ENCODE data around the gene ROR1. TPM values are rescaled to one million over a fixed set of nuclear protein-coding genes. Genes with fewer than 3 reads are reported as not detected.
A peak's percentile ranks its signal among the peaks of the same experiment; 100 is the strongest.

ROR1 gene
- total RNA-seq, 8 experiments from 2014 or later = 1.2 to 15.7 (median 2.7) TPM

DNA sequence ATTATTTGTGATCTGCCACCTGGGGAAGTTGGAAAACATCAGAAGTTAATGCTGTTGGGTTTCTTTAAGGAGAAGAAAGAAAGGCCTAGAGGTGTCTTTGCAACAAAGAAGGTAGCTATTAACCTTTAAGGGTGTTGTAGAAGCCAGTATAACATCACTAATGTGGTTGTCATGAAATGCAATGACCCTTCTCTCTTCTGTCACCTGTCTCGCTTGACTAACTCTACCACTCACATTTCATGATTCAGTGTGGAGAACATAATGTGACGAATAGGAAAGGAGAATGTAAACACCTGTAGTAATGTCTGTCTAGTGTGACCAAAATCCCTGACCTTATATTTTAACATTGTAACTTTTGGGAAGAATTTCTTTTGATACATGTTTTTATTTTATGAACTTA lies 217.9 kb downstream of the ROR1 start:
- in situ Hi-C loops (cut with MboI; ENCODE audit: low pct_unique_long_range_greater_than_20kb in 2 of 9, low sequenced_read_pairs in 9 of 9, unreplicated experiment in 9 of 9) = no loop called here
- no peak for ATAC-seq (replicated peaks in 6 of 8)
- no peak overlapping the region for H3K4me3 ChIP-seq
- peaks cover 0 to 7% of the 10 kb centered on the region in 2 donors for H3K4me1 ChIP-seq (replicated peaks in 1 of 2)
- H3K27ac ChIP-seq = no peak overlapping the region
- WGBS, 10 experiments = 0 to 100% (median 50%) methylated on average over 1 to 2 of the region's 2 CpGs; no CpG with 5 or more reads in 1 of the 10 experiments

DNA sequence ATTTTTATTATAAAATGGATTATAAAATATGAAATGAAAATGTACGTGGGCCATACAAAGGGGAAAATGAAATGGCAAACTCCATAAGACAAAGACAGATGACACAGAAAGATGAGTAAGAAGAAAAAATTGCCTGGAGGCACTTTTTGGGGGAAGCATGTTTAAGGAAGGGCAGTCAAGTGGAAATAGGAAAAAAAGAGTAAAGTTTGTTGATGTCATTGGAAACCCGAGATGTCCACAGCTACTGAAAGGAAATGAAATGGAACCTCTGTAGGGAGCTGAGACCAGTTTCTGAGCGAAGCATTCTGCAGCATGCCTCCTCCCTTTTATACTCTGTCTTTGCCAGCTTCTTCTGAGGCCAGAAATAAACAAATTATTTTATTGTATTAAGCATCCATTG lies 226.2 kb downstream of the ROR1 start:
- peak in 2 of 8 experiments; percentile 55 to 89 for ATAC-seq (replicated peaks in 6 of 8)
- in situ Hi-C loops (cut with MboI; ENCODE audit: low pct_unique_long_range_greater_than_20kb in 2 of 9, low sequenced_read_pairs in 9 of 9, unreplicated experiment in 9 of 9) = no loop called here
- WGBS, 10 experiments = 31 to 100% (median 74%) methylated on average over 3 of the region's 3 CpGs
- H3K27ac ChIP-seq = no peak overlapping the region
- no peaks in the 10 kb centered on the region for H3K4me1 ChIP-seq (replicated peaks in 1 of 2)
- no peak overlapping the region for H3K4me3 ChIP-seq

DNA sequence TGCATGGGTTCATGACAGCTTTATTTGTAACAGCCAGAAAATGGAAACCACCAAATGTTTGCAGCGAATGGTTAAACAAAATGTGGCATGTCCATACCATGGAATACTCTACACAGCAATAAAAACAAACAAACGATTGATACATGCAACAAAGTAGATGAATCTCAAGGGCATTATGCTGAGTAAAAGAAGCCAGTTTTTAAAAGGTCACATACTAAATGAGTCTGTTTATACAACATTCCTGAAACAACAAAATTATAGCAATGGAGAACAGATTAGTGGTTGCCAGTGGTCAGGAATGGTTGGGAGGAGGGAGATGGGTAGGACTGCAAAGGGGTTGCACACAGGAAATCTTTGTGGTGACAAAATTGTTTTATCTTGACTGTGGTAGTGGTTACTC lies 227.2 kb downstream of the ROR1 start:
- H3K27ac ChIP-seq = no peak overlapping the region
- H3K4me1 ChIP-seq (replicated peaks in 1 of 2) = no peaks in the 10 kb centered on the region
- no peak for ATAC-seq (replicated peaks in 6 of 8)
- in situ Hi-C loops (cut with MboI; ENCODE audit: low pct_unique_long_range_greater_than_20kb in 2 of 9, low sequenced_read_pairs in 9 of 9, unreplicated experiment in 9 of 9) = no loop called here
- 0 to 100% (median 91%) methylated on average over 1 to 2 of the region's 2 CpGs for WGBS, 10 experiments
- no peak overlapping the region for H3K4me3 ChIP-seq

DNA sequence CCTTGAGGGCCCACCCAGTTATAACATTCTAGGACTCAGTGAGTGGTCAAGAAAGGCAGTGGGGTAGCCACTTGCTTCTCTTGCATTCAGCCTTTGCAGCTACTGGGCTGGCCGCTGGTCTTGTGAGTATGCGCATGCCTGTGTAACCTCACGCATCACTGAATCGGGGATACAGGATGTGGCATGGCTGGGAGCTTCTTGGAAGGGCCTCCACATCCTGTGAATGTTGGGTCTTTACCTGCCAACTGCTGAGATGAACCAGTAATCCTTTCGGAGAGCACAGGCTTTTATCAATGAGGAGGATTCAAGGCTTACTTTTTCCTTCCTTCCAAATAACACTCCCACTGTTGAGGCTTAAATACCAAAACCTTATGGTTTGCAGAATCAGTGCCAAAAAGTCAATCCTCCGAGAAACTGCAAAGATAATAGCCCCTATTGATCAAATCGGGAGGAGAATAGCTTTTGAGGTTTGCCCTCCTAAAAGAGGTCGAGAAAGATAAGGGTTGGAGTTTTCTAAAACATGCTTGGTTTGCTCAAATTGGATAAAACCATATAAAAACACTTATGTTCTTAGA lies 230.7 kb downstream of the ROR1 start:
- no peak overlapping the region for H3K4me3 ChIP-seq
- ATAC-seq (replicated peaks in 6 of 8) = peak in 2 of 8 experiments; percentile 56 to 85
- no peak overlapping the region for H3K27ac ChIP-seq
- in situ Hi-C loops (cut with MboI; ENCODE audit: low pct_unique_long_range_greater_than_20kb in 2 of 9, low sequenced_read_pairs in 9 of 9, unreplicated experiment in 9 of 9) = no loop called here
- WGBS, 10 experiments = 47 to 85% (median 64%) methylated on average over 2 to 8 of the region's 8 CpGs
- peaks cover 0 to 5% of the 10 kb centered on the region in 2 donors for H3K4me1 ChIP-seq (replicated peaks in 1 of 2)

DNA sequence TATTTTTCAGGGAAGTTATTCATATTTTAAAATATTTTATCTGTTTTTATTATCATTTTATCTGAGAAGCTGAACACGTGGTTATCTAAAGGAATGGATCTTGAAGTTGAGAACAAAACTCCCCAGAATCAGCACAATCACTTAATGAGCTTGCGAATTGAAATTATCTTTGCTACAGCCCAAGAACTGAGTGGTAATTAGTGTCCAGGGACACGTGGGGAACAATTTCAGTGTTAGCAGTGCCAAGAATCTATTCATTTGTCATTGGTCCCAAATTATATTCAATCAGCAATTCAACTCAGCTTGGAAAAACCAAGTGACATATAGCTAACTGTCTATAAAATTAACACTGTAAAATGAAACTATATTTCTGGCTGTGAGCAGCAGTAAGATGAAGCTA lies 232.0 kb downstream of the ROR1 start:
- Histone ChIP-seq H3K27ac (no peak overlapping the region), H3K4me1 (replicated peaks in 1 of 2) (peaks cover 0 to 10% of the 10 kb centered on the region in 2 donors), H3K4me3 (no peak overlapping the region)
- in situ Hi-C loops (cut with MboI; ENCODE audit: low pct_unique_long_range_greater_than_20kb in 2 of 9, low sequenced_read_pairs in 9 of 9, unreplicated experiment in 9 of 9) = no loop called here
- no peak for ATAC-seq (replicated peaks in 6 of 8)
- WGBS, 10 experiments = 33 to 100% (median 75%) methylated on average over 1 to 3 of the region's 3 CpGs

DNA sequence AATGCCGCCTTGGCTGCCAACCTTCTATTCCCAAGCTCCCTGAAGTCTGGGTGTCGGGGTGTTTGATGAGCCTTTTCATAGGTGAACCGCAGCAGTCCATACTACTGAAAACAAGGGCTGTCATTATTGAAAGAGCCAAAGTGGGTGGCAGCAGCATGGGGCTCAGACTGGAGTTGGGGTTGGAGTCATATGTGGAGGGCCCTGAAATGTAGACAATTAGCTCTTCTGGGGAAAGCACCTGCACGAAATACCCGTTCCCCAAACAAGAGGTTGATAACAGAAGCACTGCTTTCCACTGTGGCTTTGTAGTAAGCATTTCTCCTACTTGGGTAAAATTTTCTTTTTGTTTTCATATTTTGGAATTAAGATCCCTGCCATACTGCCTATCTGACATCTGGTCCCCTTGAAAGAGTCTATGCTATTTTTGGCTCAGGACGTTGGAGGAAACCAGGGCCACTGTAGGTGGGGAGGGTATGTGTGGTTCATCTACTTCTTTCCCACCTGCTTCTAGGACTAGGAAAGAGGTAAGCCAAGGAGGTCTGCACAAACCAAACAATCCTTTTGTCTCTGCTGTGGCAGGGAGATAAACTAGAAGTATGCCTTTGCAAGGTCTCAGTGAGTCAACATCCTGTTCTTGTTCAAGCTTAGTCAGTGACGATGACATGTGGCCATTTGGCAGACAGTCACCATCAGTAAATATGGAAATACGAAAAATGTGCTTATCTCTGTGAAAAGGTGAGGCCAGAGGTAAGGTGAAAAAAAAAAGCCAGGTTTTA lies 232.6 kb downstream of the ROR1 start:
- Histone ChIP-seq H3K4me1 (replicated peaks in 1 of 2) (peaks cover 0 to 10% of the 10 kb centered on the region in 2 donors), H3K4me3 (no peak overlapping the region), H3K27ac (no peak overlapping the region)
- ATAC-seq (replicated peaks in 6 of 8) = peak in 4 of 8 experiments; percentile 19 to 84 (median 58)
- in situ Hi-C loops (cut with MboI; ENCODE audit: low pct_unique_long_range_greater_than_20kb in 2 of 9, low sequenced_read_pairs in 9 of 9, unreplicated experiment in 9 of 9) = no loop called here
- 29 to 100% (median 71%) methylated on average over 1 to 8 of the region's 8 CpGs for WGBS, 10 experiments

DNA sequence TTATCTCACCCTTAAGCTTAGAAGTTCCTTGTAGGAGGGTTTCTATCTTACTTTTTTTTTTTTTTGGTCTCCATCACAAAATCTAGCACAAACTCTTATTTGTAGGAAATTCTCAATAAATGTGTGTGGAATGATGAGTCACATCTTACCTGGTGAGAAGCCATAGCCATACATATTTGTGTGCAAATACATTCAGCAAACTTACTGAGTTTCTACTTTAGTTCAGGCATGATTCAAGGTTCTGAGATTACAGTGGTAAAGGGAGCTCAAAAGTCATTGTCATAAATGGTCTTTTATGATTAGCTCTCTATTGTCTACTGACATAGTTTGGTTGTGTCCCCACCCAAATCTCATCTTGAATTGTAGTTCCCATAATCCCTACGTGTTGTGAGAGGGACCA lies 236.5 kb downstream of the ROR1 start:
- 40 to 100% (median 84%) methylated on average over 1 of the region's 1 CpG; no CpG with 5 or more reads in 4 of the 10 experiments for WGBS, 10 experiments
- H3K27ac ChIP-seq = no peak overlapping the region
- ATAC-seq (replicated peaks in 6 of 8) = no peak
- no peak overlapping the region for H3K4me3 ChIP-seq
- H3K4me1 ChIP-seq (replicated peaks in 1 of 2) = peaks cover 0 to 10% of the 10 kb centered on the region in 2 donors
- in situ Hi-C loops (cut with MboI; ENCODE audit: low pct_unique_long_range_greater_than_20kb in 2 of 9, low sequenced_read_pairs in 9 of 9, unreplicated experiment in 9 of 9) = no loop called here

DNA sequence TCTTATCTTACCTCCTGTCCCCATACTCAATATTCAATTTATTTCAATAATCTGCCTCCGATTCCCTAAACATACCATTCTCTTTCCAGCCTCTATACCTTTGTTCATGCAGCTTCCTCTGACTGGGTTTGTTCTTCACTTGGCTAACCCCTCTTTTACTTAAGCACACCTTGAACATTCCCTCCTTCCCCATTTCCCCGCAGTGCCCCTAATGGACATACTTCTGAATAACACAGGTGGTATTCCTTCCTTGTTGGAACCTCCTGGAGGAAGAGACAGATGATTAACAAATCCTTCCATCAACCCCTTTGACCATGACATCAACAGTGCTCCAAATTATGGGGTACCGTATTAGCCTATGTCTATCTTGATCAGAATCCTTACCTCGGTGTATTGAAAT lies 239.6 kb downstream of the ROR1 start:
- H3K4me1 ChIP-seq (replicated peaks in 1 of 2) = peaks cover 0 to 10% of the 10 kb centered on the region in 2 donors
- no peak overlapping the region for H3K27ac ChIP-seq
- WGBS, 10 experiments = 0 to 100% (median 68%) methylated on average over 1 to 4 of the region's 4 CpGs; no CpG with 5 or more reads in 1 of the 10 experiments
- no peak for ATAC-seq (replicated peaks in 6 of 8)
- in situ Hi-C loops (cut with MboI; ENCODE audit: low pct_unique_long_range_greater_than_20kb in 2 of 9, low sequenced_read_pairs in 9 of 9, unreplicated experiment in 9 of 9) = no loop called here
- H3K4me3 ChIP-seq = no peak overlapping the region

DNA sequence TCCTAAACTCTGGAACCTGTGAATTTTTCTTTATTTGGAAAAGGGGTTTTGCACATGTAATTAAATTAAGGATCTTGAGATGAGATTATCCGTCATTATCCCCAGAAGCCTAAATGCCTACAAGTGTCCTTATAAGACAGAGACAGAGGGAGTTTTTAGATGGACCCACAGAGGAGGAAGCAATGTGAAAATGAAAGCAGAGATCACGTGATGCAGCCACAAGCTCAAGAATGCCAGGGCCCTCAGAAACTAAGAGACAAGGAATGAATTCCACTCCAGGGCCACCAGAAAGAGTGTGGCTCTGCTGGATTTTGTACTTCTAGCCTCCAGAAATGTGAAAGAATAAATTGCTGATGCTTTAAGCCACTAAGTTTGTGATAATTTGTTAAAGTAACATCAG lies 246.0 kb downstream of the ROR1 start:
- 0 to 85% (median 51%) methylated on average over 1 to 2 of the region's 2 CpGs; no CpG with 5 or more reads in 2 of the 10 experiments for WGBS, 10 experiments
- peak in 4 of 8 experiments; percentile 30 to 94 (median 68) for ATAC-seq (replicated peaks in 6 of 8)
- Histone ChIP-seq H3K4me1 (replicated peaks in 1 of 2) (no peaks in the 10 kb centered on the region), H3K4me3 (no peak overlapping the region), H3K27ac (no peak overlapping the region)
- in situ Hi-C loops (cut with MboI; ENCODE audit: low pct_unique_long_range_greater_than_20kb in 2 of 9, low sequenced_read_pairs in 9 of 9, unreplicated experiment in 9 of 9) = no loop called here

DNA sequence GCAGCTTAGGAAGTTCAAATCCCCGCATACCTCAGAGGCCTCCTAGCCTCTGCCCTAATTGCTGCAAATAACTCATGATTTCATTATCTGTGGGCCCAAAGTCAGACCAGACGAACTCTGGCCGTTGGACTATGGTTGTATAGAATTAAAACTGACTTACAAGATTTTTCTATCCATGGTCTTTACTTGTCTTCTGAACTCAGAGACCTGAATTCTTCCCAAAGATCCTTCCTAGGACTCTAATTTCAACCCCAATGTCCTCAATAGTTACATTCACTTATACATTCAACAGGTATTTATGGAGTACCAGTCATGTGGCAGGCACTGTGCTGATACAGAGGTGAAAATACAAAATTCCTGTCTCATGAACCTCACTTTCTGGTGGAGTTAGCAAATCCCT lies 247.2 kb downstream of the ROR1 start:
- no peak for ATAC-seq (replicated peaks in 6 of 8)
- in situ Hi-C loops (cut with MboI; ENCODE audit: low pct_unique_long_range_greater_than_20kb in 2 of 9, low sequenced_read_pairs in 9 of 9, unreplicated experiment in 9 of 9) = no loop called here
- no peak overlapping the region for H3K4me3 ChIP-seq
- H3K4me1 ChIP-seq (replicated peaks in 1 of 2) = no peaks in the 10 kb centered on the region
- 83 to 100% (median 95%) methylated on average over 1 to 3 of the region's 3 CpGs; no CpG with 5 or more reads in 2 of the 10 experiments for WGBS, 10 experiments
- no peak overlapping the region for H3K27ac ChIP-seq

DNA sequence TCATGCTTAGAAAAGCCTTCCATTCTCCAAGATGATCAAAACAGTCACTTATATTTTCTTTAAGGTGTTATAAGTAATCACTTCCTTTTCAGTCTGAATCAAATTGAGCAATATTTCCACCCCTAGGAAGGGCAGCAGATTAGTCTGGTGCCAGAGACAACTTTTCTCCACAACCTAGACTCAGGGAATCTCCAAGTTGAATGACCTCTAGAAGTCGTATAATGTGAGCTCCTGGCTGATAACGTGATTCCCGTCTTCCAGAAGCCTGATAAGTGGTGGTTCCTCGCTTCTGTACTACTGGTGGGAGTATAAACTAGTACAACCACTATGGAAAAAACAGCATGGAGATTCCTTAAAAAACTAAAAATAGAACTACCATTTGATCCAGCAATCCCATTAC lies 251.2 kb downstream of the ROR1 start:
- Histone ChIP-seq H3K4me1 (replicated peaks in 1 of 2) (no peaks in the 10 kb centered on the region), H3K27ac (no peak overlapping the region), H3K4me3 (no peak overlapping the region)
- ATAC-seq (replicated peaks in 6 of 8) = no peak
- in situ Hi-C loops (cut with MboI; ENCODE audit: low pct_unique_long_range_greater_than_20kb in 2 of 9, low sequenced_read_pairs in 9 of 9, unreplicated experiment in 9 of 9) = no loop called here
- WGBS, 10 experiments = 25 to 97% (median 92%) methylated on average over 1 to 4 of the region's 4 CpGs; no CpG with 5 or more reads in 4 of the 10 experiments

DNA sequence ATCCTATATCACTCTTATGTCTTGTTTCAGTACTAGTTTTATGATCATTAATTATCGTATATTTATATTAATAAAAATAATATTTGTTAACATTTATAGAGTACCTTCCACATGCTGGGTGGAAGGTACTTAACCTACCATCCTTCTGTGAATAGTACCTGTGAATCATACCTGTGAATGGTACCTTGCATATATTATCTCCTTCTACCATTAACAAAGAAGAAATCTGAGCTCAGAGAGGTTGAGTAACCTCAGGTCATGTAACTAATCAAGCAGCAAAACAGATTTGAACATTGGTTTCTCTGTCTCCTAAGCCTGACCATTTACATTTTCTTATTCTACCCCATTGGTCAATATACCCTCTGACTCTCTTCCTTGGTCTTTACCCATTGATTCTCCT lies 255.2 kb downstream of the ROR1 start:
- ATAC-seq (replicated peaks in 6 of 8) = no peak
- in situ Hi-C loops (cut with MboI; ENCODE audit: low pct_unique_long_range_greater_than_20kb in 2 of 9, low sequenced_read_pairs in 9 of 9, unreplicated experiment in 9 of 9) = no loop called here
- Histone ChIP-seq H3K4me1 (replicated peaks in 1 of 2) (no peaks in the 10 kb centered on the region), H3K27ac (no peak overlapping the region), H3K4me3 (no peak overlapping the region)
- 20 to 100% (median 88%) methylated on average over 1 of the region's 1 CpG; no CpG with 5 or more reads in 1 of the 10 experiments for WGBS, 10 experiments

DNA sequence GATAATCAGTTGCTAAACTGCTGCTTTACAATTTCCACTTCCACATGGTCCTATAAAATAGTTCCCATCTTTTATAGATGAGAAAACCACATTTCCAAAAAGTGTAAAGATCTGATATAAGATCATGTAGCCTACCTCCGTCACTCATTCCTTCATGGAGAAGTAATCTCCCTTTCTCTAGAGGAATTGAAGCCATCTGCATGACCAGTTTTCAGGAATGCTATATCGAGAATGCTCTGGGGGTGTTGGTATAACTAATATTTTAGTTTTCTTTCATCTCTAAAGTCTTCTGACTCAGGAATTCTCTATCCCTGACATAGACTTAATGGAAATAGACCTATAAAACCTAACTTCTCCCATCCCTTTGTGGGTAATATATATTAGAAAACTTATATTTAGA lies 256.6 kb downstream of the ROR1 start:
- 50 to 100% (median 95%) methylated on average over 1 to 2 of the region's 2 CpGs; no CpG with 5 or more reads in 2 of the 10 experiments for WGBS, 10 experiments
- no peaks in the 10 kb centered on the region for H3K4me1 ChIP-seq (replicated peaks in 1 of 2)
- no peak overlapping the region for H3K4me3 ChIP-seq
- in situ Hi-C loops (cut with MboI; ENCODE audit: low pct_unique_long_range_greater_than_20kb in 2 of 9, low sequenced_read_pairs in 9 of 9, unreplicated experiment in 9 of 9) = no loop called here
- ATAC-seq (replicated peaks in 6 of 8) = no peak
- no peak overlapping the region for H3K27ac ChIP-seq
